ENCODE results near the gene TMEM131.

DNA sequence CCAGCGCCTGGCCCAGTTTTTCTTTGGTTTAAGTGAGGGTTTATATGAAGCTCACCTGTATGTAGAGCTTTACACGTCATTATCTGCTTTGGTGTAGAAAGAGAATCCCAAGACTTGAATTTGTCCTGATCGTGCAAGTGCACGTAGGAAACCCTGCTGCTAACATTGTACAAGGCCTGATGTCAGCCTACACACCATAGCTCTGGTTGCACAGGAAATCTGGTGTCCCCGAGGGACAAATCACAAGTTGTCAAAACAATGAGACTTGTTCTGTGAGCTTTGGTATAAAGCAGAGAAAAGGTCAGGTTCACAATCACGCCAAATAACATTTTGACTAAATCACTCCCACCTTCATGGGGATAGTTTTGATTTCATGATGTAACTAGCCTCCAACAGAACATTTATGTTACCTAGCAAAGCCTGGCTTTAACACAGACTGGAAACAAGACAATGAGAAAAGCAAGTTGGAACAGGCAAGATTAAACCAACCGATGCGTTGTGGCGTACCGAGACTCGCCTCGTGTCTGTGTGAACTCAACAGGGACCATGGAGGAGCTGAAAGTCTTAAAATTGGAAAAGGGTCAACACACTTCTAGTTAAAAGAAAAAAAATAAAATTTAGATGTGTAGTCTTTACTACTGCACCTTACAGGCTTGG is 240.9 kb downstream of the TMEM131 start:
- TF ChIP-seq, protein P1, sequence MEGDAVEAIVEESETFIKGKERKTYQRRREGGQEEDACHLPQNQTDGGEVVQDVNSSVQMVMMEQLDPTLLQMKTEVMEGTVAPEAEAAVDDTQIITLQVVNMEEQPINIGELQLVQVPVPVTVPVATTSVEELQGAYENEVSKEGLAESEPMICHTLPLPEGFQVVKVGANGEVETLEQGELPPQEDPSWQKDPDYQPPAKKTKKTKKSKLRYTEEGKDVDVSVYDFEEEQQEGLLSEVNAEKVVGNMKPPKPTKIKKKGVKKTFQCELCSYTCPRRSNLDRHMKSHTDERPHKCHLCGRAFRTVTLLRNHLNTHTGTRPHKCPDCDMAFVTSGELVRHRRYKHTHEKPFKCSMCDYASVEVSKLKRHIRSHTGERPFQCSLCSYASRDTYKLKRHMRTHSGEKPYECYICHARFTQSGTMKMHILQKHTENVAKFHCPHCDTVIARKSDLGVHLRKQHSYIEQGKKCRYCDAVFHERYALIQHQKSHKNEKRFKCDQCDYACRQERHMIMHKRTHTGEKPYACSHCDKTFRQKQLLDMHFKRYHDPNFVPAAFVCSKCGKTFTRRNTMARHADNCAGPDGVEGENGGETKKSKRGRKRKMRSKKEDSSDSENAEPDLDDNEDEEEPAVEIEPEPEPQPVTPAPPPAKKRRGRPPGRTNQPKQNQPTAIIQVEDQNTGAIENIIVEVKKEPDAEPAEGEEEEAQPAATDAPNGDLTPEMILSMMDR (IDR thresholded peaks at IDR 0.05; ENCODE audit: borderline replicate concordance, extremely low read depth, low read length, poor library complexity, severe bottlenecking) = no peak
- TF ChIP-seq EZH2 (IDR thresholded peaks at IDR 0.05; ENCODE audit: borderline replicate concordance, low read depth, low read length, severe bottlenecking) = no peak

Data from DND-41 (cell line).